Measurements from ENCODE around the gene KIF26A. TPM values are rescaled to one million over a fixed set of nuclear protein-coding genes. Genes with fewer than 3 reads are reported as not detected.

Gene KIF26A
- total RNA-seq, 4 donors from 2014 or later: 4.6 to 7.2 (median 5.6) TPM

DNA sequence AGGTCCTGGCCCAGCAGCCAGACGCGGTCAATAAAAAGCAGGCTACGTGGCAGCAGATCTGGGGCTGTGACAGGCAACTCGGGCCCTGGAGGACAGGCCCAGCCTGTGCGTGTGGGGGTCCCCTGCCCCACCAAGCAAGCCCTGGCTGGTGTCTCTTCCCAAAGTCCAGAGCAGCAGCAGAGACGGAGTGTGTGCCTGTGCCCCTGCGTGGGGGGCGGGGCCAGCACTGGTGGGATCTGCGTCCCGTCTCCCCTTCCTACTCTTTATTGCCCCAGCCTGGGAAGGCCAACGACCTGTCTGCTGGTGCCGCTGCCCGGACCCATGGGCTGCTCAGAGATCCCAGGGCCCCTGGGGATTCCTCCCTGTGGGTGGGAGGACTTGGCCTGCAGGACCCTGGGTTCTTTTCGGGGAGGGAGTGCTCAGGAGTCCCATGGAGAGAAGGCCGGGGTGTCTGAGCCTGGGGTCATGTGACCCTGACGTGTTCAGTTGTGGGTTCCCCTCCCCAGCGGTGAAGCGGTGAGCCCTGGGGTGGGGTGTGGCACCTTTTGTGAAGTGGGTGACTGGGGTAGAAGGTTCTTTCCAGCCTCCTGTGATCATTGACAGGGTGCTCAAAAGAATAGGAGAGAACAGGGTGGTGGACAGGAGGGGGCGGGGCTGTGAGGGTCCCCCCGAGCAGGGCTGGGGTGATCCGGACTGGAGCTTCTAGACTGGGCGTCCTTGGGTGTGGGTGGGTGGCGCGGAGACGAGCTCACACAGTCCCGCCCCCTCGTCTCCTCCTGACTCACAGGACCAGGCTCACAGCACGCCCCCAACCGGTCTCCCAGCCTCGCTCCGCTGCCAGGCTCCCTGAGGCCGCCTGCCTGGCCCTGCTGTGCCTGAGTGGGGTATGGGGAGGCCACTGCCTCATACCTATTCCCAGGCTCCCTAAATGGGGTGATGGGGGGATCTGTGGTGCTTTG, 30.5 kb upstream of the KIF26A start:
- H3K36me3 ChIP-seq: no peaks in the 10 kb centered on the region
- H3K9me3 ChIP-seq: no peaks in the 10 kb centered on the region
- H3K4me3 ChIP-seq: no peak overlapping the region
- H3K4me1 ChIP-seq: no peaks in the 10 kb centered on the region
- WGBS: 89% methylated on average over 6 of the region's 32 CpGs
- intact Hi-C loops (cut with DNase I): no loop called here
- no peak overlapping the region for H3K27ac ChIP-seq (replicated peaks in 1 of 4)
- DNase-seq (ENCODE audit: extremely low spot score): no peak
- TF ChIP-seq POLR2A (IDR thresholded peaks at IDR 0.05; ENCODE audit: low read depth) (no peak), POLR2AphosphoS5 (IDR thresholded peaks at IDR 0.05) (no peak), EP300 (IDR thresholded peaks at IDR 0.05) (no peak)
- TF ChIP-seq, protein P1, sequence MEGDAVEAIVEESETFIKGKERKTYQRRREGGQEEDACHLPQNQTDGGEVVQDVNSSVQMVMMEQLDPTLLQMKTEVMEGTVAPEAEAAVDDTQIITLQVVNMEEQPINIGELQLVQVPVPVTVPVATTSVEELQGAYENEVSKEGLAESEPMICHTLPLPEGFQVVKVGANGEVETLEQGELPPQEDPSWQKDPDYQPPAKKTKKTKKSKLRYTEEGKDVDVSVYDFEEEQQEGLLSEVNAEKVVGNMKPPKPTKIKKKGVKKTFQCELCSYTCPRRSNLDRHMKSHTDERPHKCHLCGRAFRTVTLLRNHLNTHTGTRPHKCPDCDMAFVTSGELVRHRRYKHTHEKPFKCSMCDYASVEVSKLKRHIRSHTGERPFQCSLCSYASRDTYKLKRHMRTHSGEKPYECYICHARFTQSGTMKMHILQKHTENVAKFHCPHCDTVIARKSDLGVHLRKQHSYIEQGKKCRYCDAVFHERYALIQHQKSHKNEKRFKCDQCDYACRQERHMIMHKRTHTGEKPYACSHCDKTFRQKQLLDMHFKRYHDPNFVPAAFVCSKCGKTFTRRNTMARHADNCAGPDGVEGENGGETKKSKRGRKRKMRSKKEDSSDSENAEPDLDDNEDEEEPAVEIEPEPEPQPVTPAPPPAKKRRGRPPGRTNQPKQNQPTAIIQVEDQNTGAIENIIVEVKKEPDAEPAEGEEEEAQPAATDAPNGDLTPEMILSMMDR (IDR thresholded peaks at IDR 0.05): no peak
- peaks cover 0 to 11% (median 0%) of the 10 kb centered on the region in 4 donors for H3K27me3 ChIP-seq

DNA sequence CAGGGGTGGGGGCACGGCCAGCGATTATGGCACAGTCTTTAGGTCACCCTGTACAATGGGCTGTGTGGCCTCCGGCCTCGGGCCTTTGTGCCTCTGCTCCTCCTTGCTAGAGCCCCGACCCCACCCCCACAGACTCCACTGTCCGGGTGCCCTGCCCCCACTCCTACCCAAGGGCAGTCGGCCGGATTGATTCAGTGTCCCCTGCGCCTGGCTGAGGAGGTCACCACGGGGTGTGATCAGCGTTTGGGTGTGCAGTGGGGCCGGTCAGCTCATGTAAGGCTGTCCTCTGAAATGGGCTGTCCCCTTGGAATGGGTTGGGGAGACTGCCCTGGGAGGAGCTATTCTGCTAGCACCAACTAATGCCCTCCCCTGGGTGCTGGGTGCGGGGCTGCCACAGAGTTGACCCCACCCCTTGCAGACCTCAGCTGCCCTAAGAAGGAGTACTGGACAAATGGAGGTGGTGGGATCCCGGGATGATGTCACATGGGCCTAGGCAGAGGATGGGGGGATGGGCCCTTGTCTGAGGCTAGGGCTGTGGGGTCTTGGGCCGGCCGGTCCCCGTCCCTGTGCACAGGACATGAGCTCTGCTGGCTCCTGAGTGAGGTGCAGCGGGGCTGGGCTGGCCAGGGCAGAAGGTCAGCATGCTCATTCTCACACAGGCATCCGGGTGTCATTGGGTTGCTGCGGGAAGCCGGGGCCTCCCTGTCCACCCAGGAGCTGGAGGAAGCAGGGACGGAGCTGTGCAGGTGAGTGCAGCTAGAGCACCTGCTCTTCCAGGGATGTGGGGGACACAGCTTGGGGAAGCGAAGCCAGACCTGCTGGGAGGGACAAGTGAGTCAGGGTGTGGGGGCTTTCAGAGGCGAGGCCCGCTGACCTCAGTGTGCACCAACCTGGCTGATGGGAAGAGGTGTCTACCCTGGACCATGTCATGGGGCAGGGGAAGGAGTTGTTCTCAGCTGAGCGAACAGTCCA, 29.5 kb upstream of the KIF26A start:
- Histone ChIP-seq H3K27me3 (peaks cover 0 to 20% (median 0%) of the 10 kb centered on the region in 4 donors), H3K4me3 (no peak overlapping the region), H3K4me1 (no peaks in the 10 kb centered on the region), H3K27ac (replicated peaks in 1 of 4) (no peak overlapping the region), H3K9me3 (no peaks in the 10 kb centered on the region), H3K36me3 (no peaks in the 10 kb centered on the region)
- intact Hi-C loops (cut with DNase I): no loop called here
- no peak for DNase-seq (ENCODE audit: extremely low spot score)
- WGBS: 62% methylated on average over 19 of the region's 26 CpGs
- TF ChIP-seq POLR2AphosphoS5 (IDR thresholded peaks at IDR 0.05): no peak
- TF ChIP-seq, protein P1 (IDR thresholded peaks at IDR 0.05): no peak
- no peak for TF ChIP-seq POLR2A (IDR thresholded peaks at IDR 0.05; ENCODE audit: low read depth)
- TF ChIP-seq EP300 (IDR thresholded peaks at IDR 0.05): no peak

- Histone ChIP-seq H3K4me3 (no peak overlapping the region), H3K9me3 (no peaks in the 10 kb centered on the region), H3K4me1 (no peaks in the 10 kb centered on the region), H3K36me3 (no peaks in the 10 kb centered on the region), H3K27ac (replicated peaks in 1 of 4) (no peak overlapping the region), H3K27me3 (peaks cover 0 to 30% (median 0%) of the 10 kb centered on the region in 4 donors)
- no peak for DNase-seq (ENCODE audit: extremely low spot score)
- intact Hi-C loops (cut with DNase I): no loop called here
- no peak for TF ChIP-seq EP300 (IDR thresholded peaks at IDR 0.05)
- TF ChIP-seq POLR2AphosphoS5 (IDR thresholded peaks at IDR 0.05): no peak
- TF ChIP-seq POLR2A (IDR thresholded peaks at IDR 0.05; ENCODE audit: low read depth): no peak
- TF ChIP-seq, protein P1 (IDR thresholded peaks at IDR 0.05): no peak
- 90% methylated on average over 17 of the region's 24 CpGs for WGBS
Measured at GRCh38 chr14:104109731-104110361, 28.5 kb upstream of the KIF26A start.

- Histone ChIP-seq H3K4me1 (no peaks in the 10 kb centered on the region), H3K27me3 (peaks cover 0 to 38% (median 0%) of the 10 kb centered on the region in 4 donors), H3K27ac (replicated peaks in 1 of 4) (no peak overlapping the region), H3K9me3 (no peaks in the 10 kb centered on the region), H3K36me3 (no peaks in the 10 kb centered on the region), H3K4me3 (no peak overlapping the region)
- no peak for DNase-seq (ENCODE audit: extremely low spot score)
- 70% methylated on average over 11 of the region's 18 CpGs for whole genome bisulfite sequencing
- no peak for TF ChIP-seq EP300 (IDR thresholded peaks at IDR 0.05)
- TF ChIP-seq, protein P1 (IDR thresholded peaks at IDR 0.05): no peak
- TF ChIP-seq POLR2AphosphoS5 (IDR thresholded peaks at IDR 0.05): no peak
- TF ChIP-seq POLR2A (IDR thresholded peaks at IDR 0.05; ENCODE audit: low read depth): no peak
- intact Hi-C loops (cut with DNase I): no loop called here
Measured at GRCh38 chr14:104110491-104111209, 27.7 kb upstream of the KIF26A start.

Measured in esophagus muscularis mucosa (tissue), 4 donors.